HepG2 (cell line): ENCODE results near the gene C5orf58. TPM values are rescaled to one million over a fixed set of nuclear protein-coding genes. Genes with fewer than 3 reads are reported as not detected.

ENCODE experiments used
- ATAC-seq: fragments of 200-7000 bp; cut with Tn5 transposase; 3 replicates; pipeline ENCODE4 v1.9.1; 2020; ENCODE audit warnings: mild to moderate bottlenecking, moderate library complexity
- BruUV-seq: library from RNA; stranded (reverse); fragments of 400-500 nt; replicated peaks from 2 replicates; lab custom pipeline; 2021; lab: Mats Ljungman, UMichigan
- CTCF ChIA-PET: fragments of 300-600 bp; formaldehyde crosslinking; extraction: SDS; loops from one replicate; lab custom pipeline; 2021; ENCODE audit warnings: low total read pairs, inconsistent platforms, low intra/inter-chr PET ratio; lab: Yijun Ruan, JAX
- POLR2A ChIA-PET: fragments of 350-600 bp; sonication (Branson Sonifier 250); formaldehyde crosslinking; loops from one replicate; lab custom pipeline; 2020; ENCODE audit warnings: antibody characterized with exemption, inconsistent platforms; lab: Yijun Ruan, JAX
- DNase-seq: peaks from one replicate; pipeline ENCODE4 v3.0.0-alpha.2; 2015; ENCODE audit warnings: low spot score
- FAIRE-seq: peaks from 3 replicates; lab custom pipeline; 2011; peaks lifted over from hg19 to GRCh38; lab: Jason Lieb, UNC
- H2AFZ ChIP-seq: one replicate; pipeline ENCODE4 v1.6.1; 2011; ENCODE audit warnings: low read length, inconsistent platforms
- H3K27ac ChIP-seq: fragments of 300-600 bp; 3 replicates; pipeline ENCODE4 v1.8.0; 2011; ENCODE audit warnings: mixed run types, mild to moderate bottlenecking, mixed read lengths, low read length, inconsistent platforms; ENCODE audit not compliant: insufficient read depth; ENCODE audit errors: extremely low read length
- H3K27me3 ChIP-seq, 2 experiments: fragments of 200-600 bp in 1 of 2; 2 replicates in 1 of 2; 3 replicates in 1 of 2; pipeline versions ENCODE4 v1.6.0 to v1.8.0; 2011; ENCODE audit warnings: low read length in 2 of 2, mild to moderate bottlenecking in 2 of 2, moderate library complexity in 2 of 2, inconsistent platforms in 1 of 2; ENCODE audit not compliant: insufficient read depth in 2 of 2, control insufficient read depth in 1 of 2
- H3K36me3 ChIP-seq, 2 experiments: fragments of 200-600 bp in 1 of 2; replicated peaks in 1 of 2; 2 replicates in 1 of 2; 3 replicates in 1 of 2; pipeline versions ENCODE4 v1.5.1 to v1.8.0; 2011; ENCODE audit warnings: low read length in 2 of 2, inconsistent platforms in 1 of 2; ENCODE audit not compliant: insufficient read depth in 2 of 2, control insufficient read depth in 1 of 2
- H3K4me1 ChIP-seq: 2 replicates; pipeline ENCODE4 v1.5.1; 2012; ENCODE audit warnings: low read length, inconsistent platforms; ENCODE audit not compliant: insufficient read depth
- H3K4me2 ChIP-seq: 2 replicates; pipeline ENCODE4 v1.6.0; 2011; ENCODE audit warnings: low read depth, low read length, inconsistent platforms
- H3K4me3 ChIP-seq, 3 experiments: fragments of 200-600 bp in 1 of 3; sonication (generic), shearing (Covaris generic) in 1 of 3; replicated peaks in 1 of 3; 2 replicates each; pipeline ENCODE4 v1.5.1; 2011 to 2016; ENCODE audit warnings: low read length in 3 of 3, inconsistent platforms in 2 of 3, low read depth in 2 of 3, mild to moderate bottlenecking in 2 of 3, control low read depth in 1 of 3, mixed read lengths in 1 of 3; ENCODE audit not compliant: insufficient read depth in 1 of 3
- H3K79me2 ChIP-seq: one replicate; pipeline ENCODE4 v1.6.1; 2011; ENCODE audit warnings: low read length, inconsistent platforms; ENCODE audit not compliant: insufficient read depth
- H3K9ac ChIP-seq: 2 replicates; pipeline ENCODE4 v1.6.0; 2011; ENCODE audit warnings: mild to moderate bottlenecking, low read depth, low read length, inconsistent platforms; ENCODE audit not compliant: insufficient read depth
- H3K9me3 ChIP-seq: 2 replicates; pipeline ENCODE4 v1.5.1; 2012; ENCODE audit warnings: mild to moderate bottlenecking, low read length
- H4K20me1 ChIP-seq: 2 replicates; pipeline ENCODE4 v1.6.0; 2011; ENCODE audit warnings: inconsistent platforms, mild to moderate bottlenecking, low read length, moderate library complexity; ENCODE audit not compliant: insufficient read depth
- JARID2 ChIP-seq: sonication (generic); formaldehyde crosslinking; IDR thresholded peaks from 2 replicates; pipeline ENCODE4 v1.8.1; 2023; ENCODE audit warnings: missing genetic modification reagents, inconsistent platforms; ENCODE audit not compliant: insufficient replicate concordance
- MIXL1 ChIP-seq: IDR thresholded peaks from 2 replicates; pipeline ENCODE4 v1.6.1; 2016
- PAF1 ChIP-seq: IDR thresholded peaks from 2 replicates; pipeline ENCODE4 v1.6.1; 2016; ENCODE audit warnings: missing genetic modification reagents, missing compliant biosample characterization
- POGZ ChIP-seq: sonication (generic); formaldehyde crosslinking; IDR thresholded peaks from 2 replicates; pipeline ENCODE4 v1.4.0; 2020; ENCODE audit warnings: mild to moderate bottlenecking, missing genetic modification reagents
- RBFOX2 ChIP-seq: fragments of 200-400 bp; formaldehyde crosslinking; IDR thresholded peaks from 2 replicates; pipeline ENCODE4 v1.6.1; 2017; ENCODE audit warnings: low read depth, mild to moderate bottlenecking, low read length
- SOX5 ChIP-seq: IDR thresholded peaks from 2 replicates; pipeline ENCODE4 v1.6.1; 2016; ENCODE audit warnings: borderline replicate concordance
- TBX3 ChIP-seq: fragments of 450-650 bp; IDR thresholded peaks from 2 replicates; pipeline ENCODE4 v1.6.1; 2017; ENCODE audit warnings: antibody characterized with exemption, mild to moderate bottlenecking, inconsistent platforms, borderline replicate concordance
- THYN1 ChIP-seq: sonication (generic); formaldehyde crosslinking; IDR thresholded peaks from 2 replicates; pipeline ENCODE4 v1.8.1; 2023; ENCODE audit warnings: low read depth, mild to moderate bottlenecking, moderate library complexity, missing genetic modification reagents, borderline replicate concordance
- ZFP41 ChIP-seq: sonication (generic); formaldehyde crosslinking; IDR thresholded peaks from 2 replicates; pipeline ENCODE4 v1.4.0; 2020; ENCODE audit warnings: mild to moderate bottlenecking, missing genetic modification reagents, borderline replicate concordance
- ZNF251 ChIP-seq: sonication (generic); formaldehyde crosslinking; IDR thresholded peaks from 2 replicates; pipeline ENCODE4 v1.9.0; 2021; ENCODE audit warnings: mild to moderate bottlenecking, missing genetic modification reagents
- ZNF431 ChIP-seq: sonication (generic); formaldehyde crosslinking; IDR thresholded peaks from 2 replicates; pipeline ENCODE4 v1.9.0; 2022; ENCODE audit warnings: missing genetic modification reagents, low read depth, mild to moderate bottlenecking, borderline replicate concordance
- WGBS: methylation state at CpG from one replicate; pipeline ENCODE4 v1.1.6; 2017; ENCODE audit warnings: low lambda C conversion rate; 5-methylcytosine and 5-hydroxymethylcytosine counted together
- in situ Hi-C: cut with HindIII; loops from 2 replicates; pipeline ENCODE4 v1.10.0; 2017; ENCODE audit warnings: low pct_unique_long_range_greater_than_20kb; ENCODE audit not compliant: extremely low pct_ligation_motif_present
- intact Hi-C: fragments of 100-400 bp; cut with micrococcal nuclease; formaldehyde crosslinking; loops from one replicate; pipeline ENCODE4 v1.10.0; 2022; ENCODE audit not compliant: unreplicated experiment
- polyA plus RNA-seq, 8 experiments: library from polyadenylated mRNA; depleted of rRNA in 3 of 8; stranded (reverse) in 7 of 8; unstranded in 1 of 8; fragments of >200 nt; fragmentation: Illumina TruSeq in 4 of 8; extraction: Trizol in 4 of 8; gene quantifications; 2 replicates each; pipeline versions ENCODE4 v1.2.1 to v1.2.3, GENCODE V29; 2011 to 2016; ENCODE audit warnings: low read depth in 4 of 8, missing spikeins in 1 of 8, mixed read lengths in 1 of 8; ENCODE audit not compliant: insufficient read depth in 1 of 8
- total RNA-seq, 5 experiments: library from RNA; depleted of rRNA; stranded (reverse); fragments of >200 nt; fragmentation: Illumina TruSeq; extraction: Trizol; gene quantifications; 2 replicates each; pipeline ENCODE4 v1.2.3, GENCODE V29; 2016; ENCODE audit warnings: low read depth in 1 of 5
- TF ChIP-seq, protein P1 (sequence below): sonication (generic); formaldehyde crosslinking; IDR thresholded peaks from 2 replicates; pipeline ENCODE4 v1.5.1; 2020; ENCODE audit warnings: mild to moderate bottlenecking, moderate library complexity, missing genetic modification reagents
- TF ChIP-seq, protein P2 (sequence below): sonication (generic); formaldehyde crosslinking; IDR thresholded peaks from 2 replicates; pipeline ENCODE4 v1.4.0; 2020; ENCODE audit warnings: low read depth, mild to moderate bottlenecking, missing genetic modification reagents
- TF ChIP-seq, protein P3 (sequence below): sonication (generic); formaldehyde crosslinking; IDR thresholded peaks from 2 replicates; pipeline ENCODE4 v1.5.0; 2020; ENCODE audit warnings: missing genetic modification reagents, mild to moderate bottlenecking, borderline replicate concordance
- TF ChIP-seq, protein P4 (sequence below): sonication (generic); formaldehyde crosslinking; IDR thresholded peaks from 2 replicates; pipeline ENCODE4 v1.4.0; 2020; ENCODE audit warnings: missing genetic modification reagents, borderline replicate concordance

C5orf58 gene
- total and polyA plus RNA-seq, 2 of the 13 experiments (the other 11 are each of a cell fraction or from before 2014, with no cell fraction given): not detected

DNA sequence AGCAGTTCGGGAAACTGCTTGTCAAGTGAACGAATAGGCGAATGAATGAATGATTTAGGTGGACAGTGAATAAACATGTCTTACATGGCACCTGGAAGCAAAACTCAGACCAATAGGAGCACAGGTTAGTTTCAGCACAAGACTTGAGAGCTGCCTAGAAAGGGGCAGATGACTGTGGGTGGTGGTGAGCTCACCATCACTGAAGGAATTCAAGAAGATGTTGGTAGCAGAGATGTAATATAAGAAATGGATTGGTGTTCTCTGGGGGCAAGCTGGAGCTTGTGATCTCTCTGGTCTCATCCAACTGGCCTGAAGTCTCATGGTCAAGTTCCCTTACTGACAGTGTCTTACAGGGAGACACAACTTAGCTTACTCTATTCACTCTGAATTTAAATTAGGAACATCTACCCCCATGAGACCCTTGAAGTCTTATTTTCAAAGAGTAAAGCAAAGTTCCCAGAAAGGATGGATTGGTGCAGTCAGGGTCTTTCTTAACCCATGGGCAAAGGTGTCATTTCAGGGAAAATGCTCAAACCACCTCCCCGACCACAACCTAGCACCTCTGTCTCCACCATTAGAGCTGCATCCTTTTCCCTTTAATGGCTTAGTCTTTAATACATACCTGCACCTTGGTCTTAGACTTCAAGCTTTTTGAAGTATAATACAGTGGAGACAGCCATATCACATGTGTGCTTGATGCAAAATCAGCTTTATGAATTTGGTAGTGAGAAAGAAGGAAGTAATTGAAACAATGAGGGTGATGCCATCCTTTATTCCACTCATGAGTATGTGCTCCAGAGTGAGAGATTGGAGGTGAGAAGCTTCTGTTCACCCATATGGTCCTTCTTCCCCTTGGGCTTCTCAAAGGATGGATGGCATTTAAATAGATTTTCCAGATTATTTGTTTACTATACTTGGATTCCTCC lies 59.7 kb downstream of the C5orf58 start:
- H3K79me2 ChIP-seq: no peaks in the 10 kb centered on the region
- no peak overlapping the region for H3K4me3 ChIP-seq
- H3K4me2 ChIP-seq: no peak overlapping the region
- no peaks in the 10 kb centered on the region for H3K36me3 ChIP-seq
- H3K9ac ChIP-seq: no peak overlapping the region
- no TSS peak for BruUV-seq
- intact Hi-C loops (no loop called here), in situ Hi-C loops (no loop called here)
- no peak overlapping the region for H2AFZ ChIP-seq
- POLR2A ChIA-PET: no interaction called here
- H3K9me3 ChIP-seq: peaks cover 9% of the 10 kb centered on the region
- DNase-seq: no peak
- H4K20me1 ChIP-seq: no peaks in the 10 kb centered on the region
- no peak overlapping the region for H3K27ac ChIP-seq
- ATAC-seq: no peak
- 1% methylated on average over 4 of the region's 4 CpGs for WGBS
- FAIRE-seq: no peak
- CTCF ChIA-PET: no interaction called here
- H3K4me1 ChIP-seq: no peaks in the 10 kb centered on the region
- H3K27me3 ChIP-seq: peaks cover 0 to 8% of the 10 kb centered on the region in 2 experiments; a peak in 2 of 5 replicates
- TF ChIP-seq, protein P1, sequence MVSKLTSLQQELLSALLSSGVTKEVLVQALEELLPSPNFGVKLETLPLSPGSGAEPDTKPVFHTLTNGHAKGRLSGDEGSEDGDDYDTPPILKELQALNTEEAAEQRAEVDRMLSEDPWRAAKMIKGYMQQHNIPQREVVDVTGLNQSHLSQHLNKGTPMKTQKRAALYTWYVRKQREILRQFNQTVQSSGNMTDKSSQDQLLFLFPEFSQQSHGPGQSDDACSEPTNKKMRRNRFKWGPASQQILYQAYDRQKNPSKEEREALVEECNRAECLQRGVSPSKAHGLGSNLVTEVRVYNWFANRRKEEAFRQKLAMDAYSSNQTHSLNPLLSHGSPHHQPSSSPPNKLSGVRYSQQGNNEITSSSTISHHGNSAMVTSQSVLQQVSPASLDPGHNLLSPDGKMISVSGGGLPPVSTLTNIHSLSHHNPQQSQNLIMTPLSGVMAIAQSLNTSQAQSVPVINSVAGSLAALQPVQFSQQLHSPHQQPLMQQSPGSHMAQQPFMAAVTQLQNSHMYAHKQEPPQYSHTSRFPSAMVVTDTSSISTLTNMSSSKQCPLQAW (CRISPR knock-in tag): no peak
- TF ChIP-seq ZFP41 (CRISPR knock-in tag): no peak
- no peak for TF ChIP-seq MIXL1 (CRISPR knock-in tag)
- TF ChIP-seq, protein P2, sequence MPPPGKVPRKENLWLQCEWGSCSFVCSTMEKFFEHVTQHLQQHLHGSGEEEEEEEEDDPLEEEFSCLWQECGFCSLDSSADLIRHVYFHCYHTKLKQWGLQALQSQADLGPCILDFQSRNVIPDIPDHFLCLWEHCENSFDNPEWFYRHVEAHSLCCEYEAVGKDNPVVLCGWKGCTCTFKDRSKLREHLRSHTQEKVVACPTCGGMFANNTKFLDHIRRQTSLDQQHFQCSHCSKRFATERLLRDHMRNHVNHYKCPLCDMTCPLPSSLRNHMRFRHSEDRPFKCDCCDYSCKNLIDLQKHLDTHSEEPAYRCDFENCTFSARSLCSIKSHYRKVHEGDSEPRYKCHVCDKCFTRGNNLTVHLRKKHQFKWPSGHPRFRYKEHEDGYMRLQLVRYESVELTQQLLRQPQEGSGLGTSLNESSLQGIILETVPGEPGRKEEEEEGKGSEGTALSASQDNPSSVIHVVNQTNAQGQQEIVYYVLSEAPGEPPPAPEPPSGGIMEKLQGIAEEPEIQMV (CRISPR knock-in tag): no peak
- no peak for TF ChIP-seq SOX5
- TF ChIP-seq, protein P3, sequence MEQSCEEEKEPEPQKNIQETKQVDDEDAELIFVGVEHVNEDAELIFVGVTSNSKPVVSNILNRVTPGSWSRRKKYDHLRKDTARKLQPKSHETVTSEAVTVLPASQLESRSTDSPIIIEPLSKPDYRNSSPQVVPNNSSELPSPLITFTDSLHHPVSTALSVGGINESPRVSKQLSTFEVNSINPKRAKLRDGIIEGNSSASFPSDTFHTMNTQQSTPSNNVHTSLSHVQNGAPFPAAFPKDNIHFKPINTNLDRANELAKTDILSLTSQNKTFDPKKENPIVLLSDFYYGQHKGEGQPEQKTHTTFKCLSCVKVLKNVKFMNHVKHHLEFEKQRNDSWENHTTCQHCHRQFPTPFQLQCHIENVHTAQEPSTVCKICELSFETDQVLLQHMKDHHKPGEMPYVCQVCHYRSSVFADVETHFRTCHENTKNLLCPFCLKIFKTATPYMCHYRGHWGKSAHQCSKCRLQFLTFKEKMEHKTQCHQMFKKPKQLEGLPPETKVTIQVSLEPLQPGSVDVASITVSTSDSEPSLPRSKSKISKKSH: no peak
- TF ChIP-seq ZNF431 (CRISPR knock-in tag): no peak
- TF ChIP-seq TBX3: no peak
- TF ChIP-seq JARID2 (CRISPR knock-in tag): no peak
- TF ChIP-seq PAF1 (CRISPR knock-in tag): no peak
- TF ChIP-seq, protein P4, sequence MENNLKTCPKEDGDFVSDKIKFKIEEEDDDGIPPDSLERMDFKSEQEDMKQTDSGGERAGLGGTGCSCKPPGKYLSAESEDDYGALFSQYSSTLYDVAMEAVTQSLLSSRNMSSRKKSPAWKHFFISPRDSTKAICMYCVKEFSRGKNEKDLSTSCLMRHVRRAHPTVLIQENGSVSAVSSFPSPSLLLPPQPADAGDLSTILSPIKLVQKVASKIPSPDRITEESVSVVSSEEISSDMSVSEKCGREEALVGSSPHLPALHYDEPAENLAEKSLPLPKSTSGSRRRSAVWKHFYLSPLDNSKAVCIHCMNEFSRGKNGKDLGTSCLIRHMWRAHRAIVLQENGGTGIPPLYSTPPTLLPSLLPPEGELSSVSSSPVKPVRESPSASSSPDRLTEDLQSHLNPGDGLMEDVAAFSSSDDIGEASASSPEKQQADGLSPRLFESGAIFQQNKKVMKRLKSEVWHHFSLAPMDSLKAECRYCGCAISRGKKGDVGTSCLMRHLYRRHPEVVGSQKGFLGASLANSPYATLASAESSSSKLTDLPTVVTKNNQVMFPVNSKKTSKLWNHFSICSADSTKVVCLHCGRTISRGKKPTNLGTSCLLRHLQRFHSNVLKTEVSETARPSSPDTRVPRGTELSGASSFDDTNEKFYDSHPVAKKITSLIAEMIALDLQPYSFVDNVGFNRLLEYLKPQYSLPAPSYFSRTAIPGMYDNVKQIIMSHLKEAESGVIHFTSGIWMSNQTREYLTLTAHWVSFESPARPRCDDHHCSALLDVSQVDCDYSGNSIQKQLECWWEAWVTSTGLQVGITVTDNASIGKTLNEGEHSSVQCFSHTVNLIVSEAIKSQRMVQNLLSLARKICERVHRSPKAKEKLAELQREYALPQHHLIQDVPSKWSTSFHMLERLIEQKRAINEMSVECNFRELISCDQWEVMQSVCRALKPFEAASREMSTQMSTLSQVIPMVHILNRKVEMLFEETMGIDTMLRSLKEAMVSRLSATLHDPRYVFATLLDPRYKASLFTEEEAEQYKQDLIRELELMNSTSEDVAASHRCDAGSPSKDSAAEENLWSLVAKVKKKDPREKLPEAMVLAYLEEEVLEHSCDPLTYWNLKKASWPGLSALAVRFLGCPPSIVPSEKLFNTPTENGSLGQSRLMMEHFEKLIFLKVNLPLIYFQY (CRISPR knock-in tag): no peak
- no peak for TF ChIP-seq ZNF251 (CRISPR knock-in tag)
- TF ChIP-seq POGZ (CRISPR knock-in tag): no peak
- TF ChIP-seq RBFOX2: no peak
- TF ChIP-seq THYN1: no peak
